NCI-H1105 treated with DMSO at 0.1 percent for 48 hours (cell line): ENCODE results near the gene PSMA3.
"Not testable (repeated sequence)": the region's sequence is repeated elsewhere in the genome, so short reads cannot be mapped to it uniquely, and the experiment has no call there.

Source experiments
- DNase-seq: peaks from one replicate; lab custom pipeline; 2025; lab: John Stamatoyannopoulos, UW

The PSMA3 gene

DNA sequence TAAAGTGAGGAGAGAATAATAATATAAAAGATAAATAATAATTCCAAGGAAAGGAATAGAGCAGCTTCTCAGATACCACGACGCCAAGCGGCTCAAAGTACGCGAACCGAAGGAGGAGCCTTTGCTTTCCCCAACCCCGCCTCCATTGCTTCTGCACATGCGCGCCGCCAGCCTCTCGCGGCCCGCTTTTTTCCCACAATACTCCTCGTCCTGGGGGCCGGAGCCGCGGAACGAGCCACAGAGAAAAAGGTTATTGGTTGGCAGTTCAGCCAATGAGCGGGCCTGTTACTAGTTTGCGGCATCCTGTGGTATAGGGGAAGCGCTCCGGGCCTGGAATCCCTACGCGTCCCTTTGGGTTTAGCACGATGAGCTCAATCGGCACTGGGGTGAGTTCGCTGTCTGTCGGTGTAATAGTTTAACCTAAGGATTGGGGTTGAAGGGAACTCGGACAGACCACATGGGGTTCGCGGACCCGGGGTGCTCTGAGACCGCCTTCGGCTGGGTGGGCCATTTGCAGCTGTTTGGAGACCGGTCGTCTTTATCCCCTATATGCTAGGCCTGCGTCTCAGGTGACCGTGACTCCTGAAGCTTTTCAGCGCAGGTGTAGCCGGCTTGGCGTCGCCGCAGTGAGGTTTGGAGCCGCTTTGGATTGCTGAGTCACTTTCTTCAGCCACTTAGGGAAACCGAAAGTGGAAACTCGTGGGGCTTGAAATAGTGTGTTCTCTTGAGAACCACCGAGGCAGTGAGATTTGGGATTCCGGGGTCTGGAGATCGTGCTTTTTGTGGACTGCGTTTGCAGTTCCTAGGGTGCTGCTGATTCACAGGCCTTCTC is at the start of gene PSMA3:
Gene PSMA3 (plus strand): TSS at position 288 of the 832 bp plus-strand sequence. CDS start 78 bp downstream, at position 366.
- DNase-seq, result peak; percentile 99

GRCh38 chr14:58196198-58196597 is 48.4 kb upstream of the PSMA3 start:
- DNase-seq, result no peak

DNA sequence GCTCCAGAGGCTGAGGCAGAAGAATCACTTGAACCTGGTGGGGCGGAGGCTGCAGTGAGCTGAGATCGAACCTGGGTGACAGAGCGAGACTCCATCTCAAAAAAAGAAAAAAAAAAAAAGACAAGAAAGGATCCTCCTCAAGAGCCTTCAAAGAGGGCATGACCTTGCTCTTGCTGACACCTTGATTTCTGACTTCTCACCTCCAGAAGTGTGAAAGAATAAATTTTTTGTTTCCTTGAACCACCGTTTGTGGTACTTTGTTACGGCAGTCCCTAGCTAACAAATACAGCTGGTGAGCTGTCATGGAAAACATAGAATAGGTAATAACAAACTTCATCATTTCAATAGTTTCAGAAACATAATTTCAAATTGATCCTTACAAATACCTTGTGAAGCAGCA is 46.6 kb upstream of the PSMA3 start:
- DNase-seq, result no peak

- DNase-seq, result peak; percentile 93
Measured at GRCh38 chr14:58199726-58200479, 44.7 kb upstream of the PSMA3 start, which contains the start of gene ACTR10. TSS of gene ACTR10 (plus strand) at chr14:58200149. CDS start at chr14:58200218, 69 bp downstream.

DNA sequence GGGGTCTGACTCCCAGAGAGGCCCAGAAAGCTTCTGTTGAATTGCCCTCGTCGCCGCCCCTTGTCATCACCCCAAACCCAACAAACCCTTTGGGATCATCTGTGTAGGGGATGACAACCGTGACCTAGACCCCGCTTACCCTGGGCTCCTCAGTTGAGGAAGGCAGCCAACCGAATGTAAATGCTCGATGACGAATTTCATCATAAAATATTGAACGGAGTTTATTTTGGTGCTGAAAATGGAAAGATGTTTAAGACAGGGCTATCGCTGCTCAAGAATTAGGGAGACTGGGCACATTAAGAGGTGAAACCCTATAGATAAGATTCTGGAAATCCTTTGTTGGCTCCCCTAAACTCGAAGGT is 44.2 kb upstream of the PSMA3 start:
- DNase-seq, result peak; percentile 20

- DNase-seq, result no peak
Measured at GRCh38 chr14:58200846-58201245, 43.8 kb upstream of the PSMA3 start.

DNA sequence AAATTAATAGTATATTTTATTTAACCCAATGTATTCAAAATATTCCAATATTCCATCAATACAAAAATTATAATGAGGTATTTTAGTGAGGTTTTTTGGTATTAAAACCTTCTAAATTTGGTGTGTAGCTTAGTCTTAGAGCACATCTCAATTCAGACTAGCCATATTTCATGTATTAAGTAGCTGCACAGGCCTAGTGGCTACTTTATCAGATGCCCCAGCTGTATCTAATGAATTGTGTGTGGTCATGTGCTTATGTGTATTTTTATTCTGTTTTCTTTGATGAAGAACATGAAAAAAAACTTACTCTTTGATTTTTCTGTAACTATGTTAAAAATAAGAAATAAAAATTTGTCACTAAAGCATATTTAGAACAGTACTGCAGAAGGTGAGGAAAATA is 31.5 kb upstream of the PSMA3 start:
- no peak for DNase-seq

DNA sequence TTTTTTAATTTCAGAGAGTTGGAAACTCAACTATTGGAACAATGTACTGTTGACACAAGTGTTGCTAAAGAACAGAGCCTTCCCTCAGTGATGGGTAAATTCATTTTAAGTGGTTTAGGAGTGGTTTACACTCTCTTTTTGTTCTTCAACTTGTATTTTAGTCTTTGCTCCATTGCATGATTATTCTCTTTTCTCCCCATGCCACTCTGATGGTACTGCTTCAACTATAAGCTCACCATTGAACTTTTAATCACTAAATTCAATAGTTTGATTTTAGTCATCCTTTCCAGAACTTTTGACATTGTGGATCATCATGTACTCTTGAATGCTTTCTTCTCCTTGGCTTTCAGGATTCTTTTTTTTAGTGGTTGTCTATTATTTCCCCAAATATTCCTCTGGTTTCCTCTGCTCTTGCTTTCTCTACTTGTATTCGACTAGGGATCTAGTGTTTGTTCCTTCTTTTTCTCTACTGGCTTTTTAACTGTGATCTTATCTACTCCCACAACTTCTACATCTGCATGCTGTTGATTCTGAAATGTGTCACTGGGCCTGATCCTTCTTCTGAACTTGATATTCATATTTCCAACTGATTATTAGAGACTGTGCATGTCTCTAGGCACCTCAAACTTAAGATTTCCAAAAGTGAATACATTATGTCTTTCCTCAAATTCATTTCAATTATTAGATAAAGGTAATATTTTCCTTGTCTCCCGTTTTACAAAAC is 29.3 kb upstream of the PSMA3 start:
- DNase-seq, result no peak

DNA sequence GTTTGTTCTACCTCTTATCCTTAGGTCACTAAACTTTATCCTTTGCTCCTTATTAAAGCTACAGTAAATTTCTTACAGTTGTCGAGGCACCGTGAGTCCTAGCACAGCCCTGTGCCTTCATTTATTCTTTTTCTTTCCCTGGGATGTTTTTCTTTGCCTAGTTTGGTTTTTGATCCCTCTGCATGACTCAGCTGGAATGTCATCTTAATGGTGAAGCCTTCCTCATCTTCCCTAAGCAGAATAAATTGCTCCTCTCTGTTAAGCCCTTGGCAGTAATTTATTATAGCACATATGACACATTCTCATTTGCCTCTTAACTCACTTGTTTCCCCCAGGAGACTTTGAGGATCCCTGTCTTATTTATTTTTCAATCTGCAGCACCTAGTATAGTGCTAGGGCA is 28.1 kb upstream of the PSMA3 start:
- no peak for DNase-seq

- no peak for DNase-seq
Measured at GRCh38 chr14:58227096-58227819, 17.4 kb upstream of the PSMA3 start.

DNA sequence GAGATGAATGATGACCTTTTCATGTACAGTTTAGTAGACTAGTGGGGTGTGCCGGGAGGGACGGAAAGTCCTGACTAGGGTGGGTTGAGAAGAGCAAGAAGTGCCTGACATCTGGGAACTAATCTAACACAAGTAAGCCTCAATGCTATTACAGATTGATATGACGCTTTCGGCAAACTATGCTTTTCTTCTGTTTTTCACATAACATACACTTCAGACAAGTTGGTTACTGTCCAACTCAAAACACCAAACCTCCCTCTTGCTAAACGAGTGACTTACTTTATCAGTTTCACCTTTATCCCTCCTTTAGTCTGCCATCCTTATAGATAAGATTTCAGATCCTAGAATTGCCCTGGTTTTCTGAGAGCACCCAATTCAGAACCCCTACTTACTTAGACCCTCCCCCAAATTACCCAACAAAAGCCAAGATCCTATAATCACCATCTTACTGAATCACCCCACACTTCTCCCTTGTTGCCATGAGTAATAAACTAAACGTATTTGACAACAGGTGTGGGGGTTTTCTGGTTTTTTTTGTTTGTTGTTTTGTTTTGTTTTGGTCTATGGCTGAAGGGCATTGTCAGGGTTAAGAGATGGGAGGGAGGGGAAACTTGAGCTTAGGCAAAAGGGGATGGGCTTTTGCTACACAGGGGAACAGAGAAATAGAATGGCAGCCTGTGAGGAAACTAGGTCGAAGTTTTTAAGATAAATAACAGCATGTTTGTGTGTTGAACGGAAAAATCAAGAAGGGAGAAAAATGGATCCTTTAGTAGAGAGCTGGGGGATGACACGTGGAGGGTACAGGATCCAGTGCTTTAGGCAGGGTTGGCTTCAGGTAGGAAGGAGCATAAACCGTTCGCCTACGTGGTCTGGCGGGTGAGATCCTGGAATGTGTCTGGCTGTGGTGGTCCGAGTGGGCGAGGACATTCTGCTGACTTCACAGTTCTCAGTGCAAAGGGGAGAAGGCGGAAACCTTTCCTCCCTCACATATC is 6.1 kb upstream of the PSMA3 start:
- DNase-seq, result peak; percentile 39

- peak; percentile 66 for DNase-seq
Measured at GRCh38 chr14:58239244-58240195, 5.1 kb upstream of the PSMA3 start.

- peak; percentile 58 for DNase-seq
Measured at GRCh38 chr14:58243790-58244555, 670 bp upstream of the PSMA3 start.

DNA sequence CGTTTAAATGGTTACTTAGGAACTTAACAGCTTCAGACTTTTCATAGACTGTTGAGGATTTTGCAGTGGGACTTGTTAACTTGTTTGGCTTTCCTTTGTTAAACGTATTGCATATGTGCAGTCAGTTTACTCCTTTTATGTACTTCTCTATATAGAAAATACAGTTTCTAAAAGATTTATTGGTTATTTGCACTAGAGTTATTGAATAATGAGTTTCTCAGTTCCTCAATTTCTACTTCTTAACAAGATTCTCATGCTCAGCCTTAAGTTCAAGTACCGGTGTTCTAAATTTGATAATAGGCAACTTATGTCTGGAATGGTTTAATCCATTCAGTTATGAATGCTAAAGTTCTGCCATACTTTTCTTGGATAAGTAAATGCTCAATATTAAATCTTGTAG is 919 bp downstream of the PSMA3 start:
- DNase-seq, result no peak

GRCh38 chr14:58249611-58250010 is 5.0 kb downstream of the PSMA3 start:
- no peak for DNase-seq

- DNase-seq, result no peak
Measured at GRCh38 chr14:58258156-58258555, 13.5 kb downstream of the PSMA3 start.

- not testable (repeated sequence) for DNase-seq
Measured at GRCh38 chr14:58262005-58262404, 17.4 kb downstream of the PSMA3 start.

GRCh38 chr14:58265401-58265800 is 20.8 kb downstream of the PSMA3 start:
- DNase-seq, result no peak

- DNase-seq, result no peak
Measured at GRCh38 chr14:58270628-58271027, 26.0 kb downstream of the PSMA3 start.
